ENCODE data around the gene USP7. TPM values are rescaled to one million over a fixed set of nuclear protein-coding genes. Genes with fewer than 3 reads are reported as not detected.

Gene USP7
- 100 to 1,000 TPM; 114 to 140 TPM for total RNA-seq
- 101 TPM for polyA plus RNA-seq (2013, experiment 1 of 2)
- 95.6 TPM for polyA plus RNA-seq (2013, experiment 2 of 2)
- long read RNA-seq, experiment 1, partial matches to known transcripts, result 15 of 35 reads
- long read RNA-seq, experiment 1, other reads (novel, unspliced or antisense), result 20 of 35 reads
- long read RNA-seq, experiment 2, full-length matches to known transcripts, result 57 of 103 reads
- long read RNA-seq, experiment 2, partial matches to known transcripts, result 35 of 103 reads
- long read RNA-seq, experiment 2, other reads (novel, unspliced or antisense), result 11 of 103 reads
- long read RNA-seq, experiment 3, full-length matches to known transcripts, result 3 of 22 reads
- long read RNA-seq, experiment 3, partial matches to known transcripts, result 15 of 22 reads
- long read RNA-seq, experiment 3, other reads (novel, unspliced or antisense), result 4 of 22 reads
- long read RNA-seq, experiment 4, partial matches to known transcripts, result 14 of 15 reads
- long read RNA-seq, experiment 4, other reads (novel, unspliced or antisense), result 1 of 15 reads

DNA sequence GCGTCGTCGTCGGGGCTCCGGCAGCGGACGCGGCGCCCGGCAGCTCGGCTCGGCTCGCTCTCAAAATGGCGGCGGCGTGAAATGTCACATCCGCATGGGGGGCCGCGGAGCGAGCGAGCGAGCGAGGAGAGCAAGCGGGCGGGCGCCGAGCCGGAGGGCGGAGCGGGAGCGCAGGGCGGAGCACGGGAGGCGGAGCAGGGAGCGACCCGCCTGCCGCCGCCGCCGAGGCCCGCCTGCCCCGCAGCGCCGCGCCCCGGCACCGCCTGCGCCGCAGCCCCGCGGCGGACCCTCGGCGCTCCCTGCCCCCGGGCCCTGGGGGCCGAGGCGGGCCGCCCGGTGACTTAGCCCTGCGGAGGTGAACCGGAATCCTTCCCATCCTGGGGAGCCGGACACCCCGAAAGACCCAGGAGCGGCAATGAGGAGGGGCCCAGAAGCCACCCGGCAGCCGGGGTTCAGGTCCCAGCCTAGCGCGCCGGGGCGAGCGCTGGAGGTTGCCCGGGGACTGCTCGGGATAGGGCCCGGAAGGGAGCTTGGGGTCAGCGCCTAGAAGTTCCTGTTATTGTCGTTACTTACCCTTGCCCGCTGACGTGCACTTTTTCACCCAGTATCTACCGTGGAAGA, at the start of gene USP7:
Gene USP7, minus strand, starts transcription at position 86 of the 621 bp plus-strand sequence. CDS start 621 bp downstream, outside the sequence.
- Histone ChIP-seq H3K4me1 (ENCODE audit: control insufficient read depth, insufficient read depth, low read length) (peaks cover 12% of the 10 kb centered on the region), H3K9me3 (ENCODE audit: control insufficient read depth, low read length) (no peaks in the 10 kb centered on the region), H3K9ac (ENCODE audit: extremely low read depth, low read length, poor library complexity, severe bottlenecking) (peak within 1 kb of the TSS; percentile 80), H3K27me3 (ENCODE audit: control insufficient read depth, insufficient read depth, low read length, poor library complexity, severe bottlenecking) (no peaks in the 10 kb centered on the region), H3K36me3 (ENCODE audit: control insufficient read depth, insufficient read depth, low read length) (no peaks in the 10 kb centered on the region), H3K4me3 (ENCODE audit: low read length) (peak within 1 kb of the TSS; percentile 99), H3K27ac (ENCODE audit: low read depth, low read length) (no peak within 1 kb of the TSS)
- no peaks in the 10 kb centered on the region for H3K9me3 Mint-ChIP-seq
- H3K27me3 Mint-ChIP-seq (ENCODE audit: insufficient read depth), result peaks cover 10% of the 10 kb centered on the region
- peak within 1 kb of the TSS; percentile 84 for H3K4me3 Mint-ChIP-seq
- H3K36me3 Mint-ChIP-seq (ENCODE audit: low read depth), result no peaks in the 10 kb centered on the region
- H3K4me1 Mint-ChIP-seq, result peaks cover 44% of the 10 kb centered on the region
- TF ChIP-seq, protein P1, sequence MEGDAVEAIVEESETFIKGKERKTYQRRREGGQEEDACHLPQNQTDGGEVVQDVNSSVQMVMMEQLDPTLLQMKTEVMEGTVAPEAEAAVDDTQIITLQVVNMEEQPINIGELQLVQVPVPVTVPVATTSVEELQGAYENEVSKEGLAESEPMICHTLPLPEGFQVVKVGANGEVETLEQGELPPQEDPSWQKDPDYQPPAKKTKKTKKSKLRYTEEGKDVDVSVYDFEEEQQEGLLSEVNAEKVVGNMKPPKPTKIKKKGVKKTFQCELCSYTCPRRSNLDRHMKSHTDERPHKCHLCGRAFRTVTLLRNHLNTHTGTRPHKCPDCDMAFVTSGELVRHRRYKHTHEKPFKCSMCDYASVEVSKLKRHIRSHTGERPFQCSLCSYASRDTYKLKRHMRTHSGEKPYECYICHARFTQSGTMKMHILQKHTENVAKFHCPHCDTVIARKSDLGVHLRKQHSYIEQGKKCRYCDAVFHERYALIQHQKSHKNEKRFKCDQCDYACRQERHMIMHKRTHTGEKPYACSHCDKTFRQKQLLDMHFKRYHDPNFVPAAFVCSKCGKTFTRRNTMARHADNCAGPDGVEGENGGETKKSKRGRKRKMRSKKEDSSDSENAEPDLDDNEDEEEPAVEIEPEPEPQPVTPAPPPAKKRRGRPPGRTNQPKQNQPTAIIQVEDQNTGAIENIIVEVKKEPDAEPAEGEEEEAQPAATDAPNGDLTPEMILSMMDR (conservative IDR thresholded peaks at IDR 0.05), result no peak
- 2 to 7% methylated on average over 28 to 79 of the region's 79 CpGs for WGBS, 2 experiments (ENCODE audit: insufficient coverage in 1 of 2, insufficient read length in 1 of 2)
- DNase-seq, result peak; percentile 94
- H3K27ac Mint-ChIP-seq, result no peak within 1 kb of the TSS

DNA sequence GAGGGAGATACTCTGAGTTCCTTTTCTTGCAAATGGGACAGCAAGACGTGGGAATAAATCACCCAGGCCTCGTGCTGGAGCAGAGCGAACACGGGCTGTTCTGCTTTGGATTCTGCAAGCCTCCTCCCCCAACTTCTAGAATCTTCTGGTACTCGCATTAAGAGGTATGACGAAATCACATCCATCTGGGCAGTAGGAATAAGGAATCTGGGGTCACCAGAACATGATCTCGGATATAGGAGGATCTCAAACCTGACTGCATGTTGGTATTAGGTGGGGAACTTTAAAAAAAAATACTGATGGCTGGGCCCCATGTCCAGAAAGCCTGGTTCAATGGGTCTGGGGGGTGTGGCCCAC, 49.8 kb upstream of the USP7 start:
- H3K9me3 ChIP-seq (ENCODE audit: control insufficient read depth, low read length), result peaks cover 7% of the 10 kb centered on the region
- no peak overlapping the region for H3K27ac ChIP-seq (ENCODE audit: low read depth, low read length)
- H3K4me3 ChIP-seq (ENCODE audit: low read length), result no peak overlapping the region
- H3K4me3 Mint-ChIP-seq, result no peak overlapping the region
- H3K4me1 ChIP-seq (ENCODE audit: control insufficient read depth, insufficient read depth, low read length), result peaks cover 3% of the 10 kb centered on the region
- no peak overlapping the region for H3K27ac Mint-ChIP-seq
- no peaks in the 10 kb centered on the region for H3K36me3 Mint-ChIP-seq (ENCODE audit: low read depth)
- H3K9me3 Mint-ChIP-seq, result peaks cover 9% of the 10 kb centered on the region
- no peaks in the 10 kb centered on the region for H3K27me3 ChIP-seq (ENCODE audit: control insufficient read depth, insufficient read depth, low read length, poor library complexity, severe bottlenecking)
- H3K36me3 ChIP-seq (ENCODE audit: control insufficient read depth, insufficient read depth, low read length), result no peaks in the 10 kb centered on the region
- 70% methylated on average over 7 of the region's 7 CpGs; no CpG with 5 or more reads in 1 of the 2 experiments for WGBS, 2 experiments (ENCODE audit: insufficient coverage in 1 of 2, insufficient read length in 1 of 2)
- H3K27me3 Mint-ChIP-seq (ENCODE audit: insufficient read depth), result peaks cover 5% of the 10 kb centered on the region
- TF ChIP-seq, protein P1 (conservative IDR thresholded peaks at IDR 0.05), result no peak
- peaks cover 3% of the 10 kb centered on the region for H3K4me1 Mint-ChIP-seq
- H3K9ac ChIP-seq (ENCODE audit: extremely low read depth, low read length, poor library complexity, severe bottlenecking), result no peak overlapping the region
- DNase-seq, result no peak

GRCh38 chr16:9012848-9013507, 49.3 kb upstream of the USP7 start:
- Mint-ChIP-seq H3K36me3 (ENCODE audit: low read depth) (no peaks in the 10 kb centered on the region), H3K27me3 (ENCODE audit: insufficient read depth) (peaks cover 5% of the 10 kb centered on the region), H3K4me1 (peaks cover 3% of the 10 kb centered on the region), H3K9me3 (peaks cover 9% of the 10 kb centered on the region), H3K27ac (no peak overlapping the region), H3K4me3 (no peak overlapping the region)
- no peaks in the 10 kb centered on the region for H3K27me3 ChIP-seq (ENCODE audit: control insufficient read depth, insufficient read depth, low read length, poor library complexity, severe bottlenecking)
- no peaks in the 10 kb centered on the region for H3K36me3 ChIP-seq (ENCODE audit: control insufficient read depth, insufficient read depth, low read length)
- no peak overlapping the region for H3K4me3 ChIP-seq (ENCODE audit: low read length)
- no peak overlapping the region for H3K9ac ChIP-seq (ENCODE audit: extremely low read depth, low read length, poor library complexity, severe bottlenecking)
- peaks cover 3% of the 10 kb centered on the region for H3K4me1 ChIP-seq (ENCODE audit: control insufficient read depth, insufficient read depth, low read length)
- peak; percentile 94 for DNase-seq
- H3K27ac ChIP-seq (ENCODE audit: low read depth, low read length), result no peak overlapping the region
- TF ChIP-seq, protein P1 (conservative IDR thresholded peaks at IDR 0.05), result peak; percentile 73
- H3K9me3 ChIP-seq (ENCODE audit: control insufficient read depth, low read length), result peaks cover 7% of the 10 kb centered on the region
- WGBS, 2 experiments (ENCODE audit: insufficient coverage in 1 of 2, insufficient read length in 1 of 2), result 23 to 30% methylated on average over 16 to 28 of the region's 28 CpGs
